Measurements from ENCODE around the gene SAMD8.

DNA sequence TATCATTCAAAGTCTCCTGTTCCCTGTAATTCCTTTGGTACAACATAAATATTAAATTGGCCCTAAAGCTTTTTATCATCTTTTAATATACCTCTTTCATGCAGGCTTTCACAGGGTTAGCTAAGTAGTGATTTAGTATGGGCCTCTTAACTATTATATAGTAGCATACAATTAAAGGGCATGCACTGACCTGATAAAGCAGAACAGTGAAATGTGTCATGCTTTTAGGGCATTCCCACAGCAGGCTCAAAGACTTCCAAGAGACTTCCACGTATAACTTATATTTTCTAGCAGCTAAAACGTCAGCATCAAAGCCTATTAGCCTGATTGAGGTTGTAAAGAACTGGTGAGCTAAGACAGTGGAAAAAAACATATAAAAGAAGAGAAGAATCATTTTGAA, 35.3 kb downstream of the SAMD8 start:
- TF ChIP-seq, protein P1, sequence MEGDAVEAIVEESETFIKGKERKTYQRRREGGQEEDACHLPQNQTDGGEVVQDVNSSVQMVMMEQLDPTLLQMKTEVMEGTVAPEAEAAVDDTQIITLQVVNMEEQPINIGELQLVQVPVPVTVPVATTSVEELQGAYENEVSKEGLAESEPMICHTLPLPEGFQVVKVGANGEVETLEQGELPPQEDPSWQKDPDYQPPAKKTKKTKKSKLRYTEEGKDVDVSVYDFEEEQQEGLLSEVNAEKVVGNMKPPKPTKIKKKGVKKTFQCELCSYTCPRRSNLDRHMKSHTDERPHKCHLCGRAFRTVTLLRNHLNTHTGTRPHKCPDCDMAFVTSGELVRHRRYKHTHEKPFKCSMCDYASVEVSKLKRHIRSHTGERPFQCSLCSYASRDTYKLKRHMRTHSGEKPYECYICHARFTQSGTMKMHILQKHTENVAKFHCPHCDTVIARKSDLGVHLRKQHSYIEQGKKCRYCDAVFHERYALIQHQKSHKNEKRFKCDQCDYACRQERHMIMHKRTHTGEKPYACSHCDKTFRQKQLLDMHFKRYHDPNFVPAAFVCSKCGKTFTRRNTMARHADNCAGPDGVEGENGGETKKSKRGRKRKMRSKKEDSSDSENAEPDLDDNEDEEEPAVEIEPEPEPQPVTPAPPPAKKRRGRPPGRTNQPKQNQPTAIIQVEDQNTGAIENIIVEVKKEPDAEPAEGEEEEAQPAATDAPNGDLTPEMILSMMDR (IDR thresholded peaks at IDR 0.05), result no peak
- TF ChIP-seq POLR2A (IDR thresholded peaks at IDR 0.05; ENCODE audit: low read depth) (no peak), EP300 (IDR thresholded peaks at IDR 0.05) (no peak)

All from esophagus muscularis mucosa (tissue), 4 donors.